Measurements from ENCODE around the gene TMEM129. TPM values are rescaled to one million over a fixed set of nuclear protein-coding genes. Genes with fewer than 3 reads are reported as not detected.

TMEM129 gene, protein sequence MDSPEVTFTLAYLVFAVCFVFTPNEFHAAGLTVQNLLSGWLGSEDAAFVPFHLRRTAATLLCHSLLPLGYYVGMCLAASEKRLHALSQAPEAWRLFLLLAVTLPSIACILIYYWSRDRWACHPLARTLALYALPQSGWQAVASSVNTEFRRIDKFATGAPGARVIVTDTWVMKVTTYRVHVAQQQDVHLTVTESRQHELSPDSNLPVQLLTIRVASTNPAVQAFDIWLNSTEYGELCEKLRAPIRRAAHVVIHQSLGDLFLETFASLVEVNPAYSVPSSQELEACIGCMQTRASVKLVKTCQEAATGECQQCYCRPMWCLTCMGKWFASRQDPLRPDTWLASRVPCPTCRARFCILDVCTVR
- 18.3 to 25.6 TPM (median 22.0 TPM) in 5 replicates for total RNA-seq (2022; extraction: Qiagen RNA extraction; ENCODE audit: low read depth)

GRCh38 chr4:1721003-1721665, at the start of gene TMEM129, which contains the start of gene TACC3:
Gene TMEM129 (minus strand): TSS chr4:1721323. CDS start chr4:1720837, 486 bp downstream.
Gene TACC3 (plus strand): TSS chr4:1721521. CDS start chr4:1723422, 1,901 bp downstream.

DNA sequence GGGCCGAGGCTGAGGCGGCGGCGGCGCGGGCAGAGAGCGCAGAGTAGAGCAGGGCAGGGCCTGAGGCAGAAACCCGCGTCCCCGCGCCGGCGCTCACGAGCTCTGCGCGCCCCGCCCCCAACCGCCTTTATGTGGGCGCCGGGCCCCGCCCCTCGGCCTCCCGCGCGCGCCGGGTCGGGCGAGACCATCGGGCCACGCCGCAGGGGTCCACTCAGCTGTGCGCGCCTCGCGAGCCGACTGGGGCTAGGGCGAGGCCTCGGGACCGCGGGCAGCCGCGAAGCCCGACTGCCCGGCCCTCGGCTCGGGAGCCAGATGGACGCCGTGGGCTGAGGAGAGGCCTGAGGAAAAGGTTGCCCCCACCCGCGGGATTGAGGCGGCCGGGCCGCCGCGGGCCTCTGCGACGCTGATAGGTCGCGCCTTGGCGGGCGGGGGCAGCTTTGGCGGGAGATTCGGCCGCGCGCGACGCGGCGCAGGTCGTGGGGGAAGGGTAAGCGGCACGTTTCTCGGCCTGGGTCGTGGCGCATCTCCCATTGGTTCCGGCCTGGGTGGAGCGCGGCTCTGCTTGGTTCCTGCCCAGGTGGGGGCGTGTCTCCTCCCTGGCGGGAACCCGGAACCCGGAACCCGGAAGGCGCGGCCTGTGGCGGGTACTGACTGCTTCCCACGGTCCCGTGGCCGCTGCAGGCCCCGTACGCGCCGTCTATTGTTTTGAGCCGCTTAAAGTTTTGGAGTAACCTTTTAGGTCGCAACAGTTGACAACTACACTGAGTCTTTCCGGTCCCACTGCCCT, 8.7 kb downstream of the TMEM129 start, which contains the start of gene SLBP:
TSS of gene SLBP (minus strand) at position 104 of the 787 bp plus-strand sequence. CDS start 131 bp downstream, outside the sequence.

GRCh38 chr4:1683736-1684505, 37.2 kb downstream of the TMEM129 start, which contains the start of gene FAM53A:
Gene FAM53A (minus strand): TSS chr4:1684313. CDS start chr4:1668741, 15,572 bp downstream.

Other genes with a start within 250 kb of the TMEM129 start
- gene FAM53A, start 37.0 kb downstream of the TMEM129 start, total RNA-seq (2022; extraction: Qiagen RNA extraction; ENCODE audit: low read depth) = 0.24 to 0.99 TPM (median 0.75 TPM) in 5 replicates
- gene SLBP, start 9.0 kb downstream of the TMEM129 start, total RNA-seq (2022; extraction: Qiagen RNA extraction; ENCODE audit: low read depth) = 70.6 to 81.3 TPM (median 76.3 TPM) in 5 replicates
- 75.7 to 96.5 TPM (median 85.7 TPM) in 5 replicates for gene TACC3, start 198 bp upstream of the TMEM129 start, total RNA-seq (2022; extraction: Qiagen RNA extraction; ENCODE audit: low read depth)
- 1.3 to 2.2 TPM (median 1.7 TPM) in 5 replicates for gene FGFR3, start 72.0 kb upstream of the TMEM129 start, total RNA-seq (2022; extraction: Qiagen RNA extraction; ENCODE audit: low read depth)
- gene LETM1, start 134.8 kb upstream of the TMEM129 start, total RNA-seq (2022; extraction: Qiagen RNA extraction; ENCODE audit: low read depth) = 25.5 to 33.1 TPM (median 32.1 TPM) in 5 replicates
- gene NSD2, start 150.1 kb upstream of the TMEM129 start, total RNA-seq (2022; extraction: Qiagen RNA extraction; ENCODE audit: low read depth) = 37.8 to 51.6 TPM (median 50.6 TPM) in 5 replicates

Data from A549 treated with DMSO at 1 μM for 4 hours (cell line).